ENCODE results near the gene SETD1A. TPM values are rescaled to one million over a fixed set of nuclear protein-coding genes. Genes with fewer than 3 reads are reported as not detected.

SETD1A gene
- total and polyA plus RNA-seq, 2 of the 4 experiments (the other 2 are of a cell fraction), result 0.54 to 5.8 TPM

Small RNAs within 50 kb of the gene (microRNA-seq; reads per million reads assigned to microRNA genes)
- gene AC135048.1 (ENCODE audit: insufficient read depth, insufficient read length), result not detected

Small RNAs within 50 kb of the gene (small RNA-seq; reads per million reads assigned to genes)
- 0 reads per million in 5 experiments for gene AC135048.1

Other genes starting within 250 kb of the SETD1A start
- gene PHKG2, start 209.3 kb upstream of the SETD1A start, total RNA-seq (2012; rRNA removed), result 26.0 and 26.7 TPM in 2 replicates
- gene PHKG2, start 209.3 kb upstream of the SETD1A start, polyA plus RNA-seq (2012; rRNA removed), result 37.7 and 38.9 TPM in 2 replicates
- gene CFAP119, start 195.7 kb upstream of the SETD1A start, total RNA-seq (2012; rRNA removed), result 0.90 and 1.7 TPM in 2 replicates
- gene CFAP119, start 195.7 kb upstream of the SETD1A start, polyA plus RNA-seq (2012; rRNA removed), result 7.6 and 8.8 TPM in 2 replicates
- 63.9 and 72.4 TPM in 2 replicates for gene RNF40, start 195.4 kb upstream of the SETD1A start, total RNA-seq (2012; rRNA removed)
- 46.7 and 49.7 TPM in 2 replicates for gene RNF40, start 195.4 kb upstream of the SETD1A start, polyA plus RNA-seq (2012; rRNA removed)
- 9.1 and 9.4 TPM in 2 replicates for gene ZNF629, start 170.5 kb upstream of the SETD1A start, total RNA-seq (2012; rRNA removed)
- 6.6 and 7.3 TPM in 2 replicates for gene ZNF629, start 170.5 kb upstream of the SETD1A start, polyA plus RNA-seq (2012; rRNA removed)
- 32.3 and 38.6 TPM in 2 replicates for gene BCL7C, start 63.7 kb upstream of the SETD1A start, total RNA-seq (2012; rRNA removed)
- gene BCL7C, start 63.7 kb upstream of the SETD1A start, polyA plus RNA-seq (2012; rRNA removed), result 34.9 and 54.4 TPM in 2 replicates
- 0.18 and 0.56 TPM in 2 replicates for gene CTF1, start 61.1 kb upstream of the SETD1A start, total RNA-seq (2012; rRNA removed)
- gene CTF1, start 61.1 kb upstream of the SETD1A start, polyA plus RNA-seq (2012; rRNA removed), result 12.9 and 13.8 TPM in 2 replicates
- 5.0 and 5.8 TPM in 2 replicates for gene FBXL19, start 34.2 kb upstream of the SETD1A start, total RNA-seq (2012; rRNA removed)
- 13.8 and 19.6 TPM in 2 replicates for gene FBXL19, start 34.2 kb upstream of the SETD1A start, polyA plus RNA-seq (2012; rRNA removed)
- 6.8 and 6.9 TPM in 2 replicates for gene ORAI3, start 8.7 kb upstream of the SETD1A start, total RNA-seq (2012; rRNA removed)
- 16.9 TPM in 2 replicates for gene ORAI3, start 8.7 kb upstream of the SETD1A start, polyA plus RNA-seq (2012; rRNA removed)
- 9.4 and 11.3 TPM in 2 replicates for gene HSD3B7, start 27.5 kb downstream of the SETD1A start, total RNA-seq (2012; rRNA removed)
- gene HSD3B7, start 27.5 kb downstream of the SETD1A start, polyA plus RNA-seq (2012; rRNA removed), result 8.5 and 9.3 TPM in 2 replicates
- gene STX1B, start 52.9 kb downstream of the SETD1A start, total RNA-seq (2012; rRNA removed), result 3.9 TPM in 2 replicates
- gene STX1B, start 52.9 kb downstream of the SETD1A start, polyA plus RNA-seq (2012; rRNA removed), result 11.4 and 14.9 TPM in 2 replicates
- gene STX4, start 75.8 kb downstream of the SETD1A start, total RNA-seq (2012; rRNA removed), result 23.5 and 25.0 TPM in 2 replicates
- gene STX4, start 75.8 kb downstream of the SETD1A start, polyA plus RNA-seq (2012; rRNA removed), result 66.4 and 67.9 TPM in 2 replicates
- 4.5 and 5.3 TPM in 2 replicates for gene ZNF668, start 116.5 kb downstream of the SETD1A start, total RNA-seq (2012; rRNA removed)
- 11.6 and 15.4 TPM in 2 replicates for gene ZNF668, start 116.5 kb downstream of the SETD1A start, polyA plus RNA-seq (2012; rRNA removed)
- 6.8 and 6.9 TPM in 2 replicates for gene ZNF646, start 116.7 kb downstream of the SETD1A start, total RNA-seq (2012; rRNA removed)
- gene ZNF646, start 116.7 kb downstream of the SETD1A start, polyA plus RNA-seq (2012; rRNA removed), result 4.9 and 5.5 TPM in 2 replicates
- gene PRSS53, start 131.2 kb downstream of the SETD1A start, total RNA-seq (2012; rRNA removed), result 0.56 and 0.72 TPM in 2 replicates
- 5.4 and 5.9 TPM in 2 replicates for gene PRSS53, start 131.2 kb downstream of the SETD1A start, polyA plus RNA-seq (2012; rRNA removed)
- 61.9 and 65.2 TPM in 2 replicates for gene VKORC1, start 137.0 kb downstream of the SETD1A start, total RNA-seq (2012; rRNA removed)
- gene VKORC1, start 137.0 kb downstream of the SETD1A start, polyA plus RNA-seq (2012; rRNA removed), result 317 and 362 TPM in 2 replicates
- gene BCKDK, start 150.6 kb downstream of the SETD1A start, total RNA-seq (2012; rRNA removed), result 24.4 and 26.0 TPM in 2 replicates
- 79.3 and 89.7 TPM in 2 replicates for gene BCKDK, start 150.6 kb downstream of the SETD1A start, polyA plus RNA-seq (2012; rRNA removed)
- 18.9 and 19.4 TPM in 2 replicates for gene KAT8, start 159.9 kb downstream of the SETD1A start, total RNA-seq (2012; rRNA removed)
- 27.4 and 28.4 TPM in 2 replicates for gene KAT8, start 159.9 kb downstream of the SETD1A start, polyA plus RNA-seq (2012; rRNA removed)
- gene PRSS8, start 178.0 kb downstream of the SETD1A start, total RNA-seq (2012; rRNA removed), result not detected in 2 replicates
- gene PRSS8, start 178.0 kb downstream of the SETD1A start, polyA plus RNA-seq (2012; rRNA removed), result 0.10 TPM in 1 of 2 replicates, not detected in the other
- under 0.01 and 0.18 TPM in 2 replicates for gene PRSS36, start 192.3 kb downstream of the SETD1A start, total RNA-seq (2012; rRNA removed)
- gene PRSS36, start 192.3 kb downstream of the SETD1A start, polyA plus RNA-seq (2012; rRNA removed), result 0.55 and 0.72 TPM in 2 replicates
- gene FUS, start 222.4 kb downstream of the SETD1A start, total RNA-seq (2012; rRNA removed), result 42.8 and 51.9 TPM in 2 replicates
- 313 and 340 TPM in 2 replicates for gene FUS, start 222.4 kb downstream of the SETD1A start, polyA plus RNA-seq (2012; rRNA removed)
- gene PYCARD, start 245.0 kb downstream of the SETD1A start, total RNA-seq (2012; rRNA removed), result 10.2 and 13.1 TPM in 2 replicates
- 20.5 and 30.1 TPM in 2 replicates for gene PYCARD, start 245.0 kb downstream of the SETD1A start, polyA plus RNA-seq (2012; rRNA removed)

Data from IMR-90 (cell line).